Suppressor macrophage (primary cell): ENCODE data around the gene COX7A2L.
"Not testable (repeated sequence)": the region's sequence is repeated elsewhere in the genome, so short reads cannot be mapped to it uniquely, and the experiment has no call there.

Experiments
- DNase-seq, 4 experiments: peaks; one replicate each; pipeline ENCODE4 v3.0.0-alpha.2; 2020 to 2022

Gene COX7A2L

DNA sequence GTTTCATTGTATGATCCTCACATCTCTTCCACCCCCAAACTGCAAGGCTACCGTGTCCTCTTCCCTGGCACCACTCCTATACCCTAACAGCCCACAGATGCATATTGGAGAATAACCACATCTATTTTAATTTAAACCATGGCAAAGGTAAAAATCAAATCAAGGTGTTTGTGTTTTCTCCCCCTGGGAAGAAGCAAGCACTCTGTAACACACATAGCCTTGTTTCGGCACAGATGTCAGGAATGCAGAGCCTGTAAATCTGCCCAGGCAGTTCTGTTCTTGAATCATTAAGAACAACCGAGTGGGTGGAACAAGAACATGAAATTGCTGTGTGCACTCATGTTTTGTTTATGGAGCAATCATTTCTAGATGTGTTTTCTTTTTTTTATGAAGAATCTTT, 6.8 kb upstream of the COX7A2L start:
- DNase-seq, result peak in 3 of 4 experiments; percentile 8 to 37 (median 34)

DNA sequence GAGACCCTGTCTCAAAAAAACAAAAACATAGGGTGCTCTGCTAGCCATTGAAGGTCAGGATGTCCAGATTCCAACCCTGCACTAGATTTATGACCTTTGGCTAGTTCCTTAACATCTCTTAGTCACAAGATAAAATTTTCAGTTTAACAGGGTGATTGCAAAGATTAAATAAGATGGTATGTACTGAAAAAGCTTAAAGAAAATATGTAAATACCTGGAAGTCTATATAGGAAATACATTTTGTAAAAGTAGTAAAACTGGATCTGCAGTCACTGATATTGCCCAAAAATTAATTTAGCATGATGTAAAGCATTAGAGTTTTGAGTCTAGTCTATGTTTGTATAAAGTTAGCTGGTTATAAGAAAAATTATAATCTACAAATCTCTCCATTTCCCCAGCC, 5.4 kb upstream of the COX7A2L start:
- DNase-seq, result no peak

DNA sequence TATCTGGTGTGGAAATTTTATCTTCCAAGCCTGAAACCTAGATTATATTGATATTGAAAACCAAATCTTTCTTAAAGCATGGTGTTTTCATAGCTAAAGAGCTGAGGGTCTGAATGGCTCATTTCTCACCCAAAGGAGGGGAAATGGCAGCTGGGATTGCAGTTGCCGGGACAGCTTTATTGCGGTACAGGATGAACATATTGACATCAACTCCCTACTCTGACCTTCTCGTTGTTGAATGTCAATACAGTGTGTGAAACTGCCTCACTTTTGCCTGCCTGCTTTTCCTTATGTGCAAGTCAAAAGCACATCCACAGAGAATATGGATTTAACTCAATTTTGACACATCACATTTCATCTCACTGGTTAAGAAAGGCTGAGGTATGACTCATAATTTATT, 3.6 kb upstream of the COX7A2L start:
- no peak for DNase-seq

DNA sequence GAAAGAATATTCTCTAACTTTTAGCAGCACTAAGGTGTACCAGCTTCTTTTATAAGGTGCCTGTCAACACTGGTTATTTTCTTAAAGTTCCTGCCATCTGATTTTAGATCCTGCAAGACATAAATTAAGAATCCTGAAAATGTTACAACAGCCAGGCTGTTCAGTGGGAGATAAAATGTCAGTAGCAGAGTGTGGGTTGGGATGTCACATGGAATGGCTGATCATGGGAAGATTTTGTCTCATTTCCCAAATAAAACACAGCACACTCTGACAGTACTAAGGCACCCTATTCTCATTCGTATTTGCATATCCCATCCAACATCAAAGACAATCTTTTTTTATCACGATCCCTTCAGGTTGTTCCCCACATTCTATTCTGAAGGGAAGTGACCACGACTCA, 2.4 kb upstream of the COX7A2L start:
- no peak for DNase-seq

DNA sequence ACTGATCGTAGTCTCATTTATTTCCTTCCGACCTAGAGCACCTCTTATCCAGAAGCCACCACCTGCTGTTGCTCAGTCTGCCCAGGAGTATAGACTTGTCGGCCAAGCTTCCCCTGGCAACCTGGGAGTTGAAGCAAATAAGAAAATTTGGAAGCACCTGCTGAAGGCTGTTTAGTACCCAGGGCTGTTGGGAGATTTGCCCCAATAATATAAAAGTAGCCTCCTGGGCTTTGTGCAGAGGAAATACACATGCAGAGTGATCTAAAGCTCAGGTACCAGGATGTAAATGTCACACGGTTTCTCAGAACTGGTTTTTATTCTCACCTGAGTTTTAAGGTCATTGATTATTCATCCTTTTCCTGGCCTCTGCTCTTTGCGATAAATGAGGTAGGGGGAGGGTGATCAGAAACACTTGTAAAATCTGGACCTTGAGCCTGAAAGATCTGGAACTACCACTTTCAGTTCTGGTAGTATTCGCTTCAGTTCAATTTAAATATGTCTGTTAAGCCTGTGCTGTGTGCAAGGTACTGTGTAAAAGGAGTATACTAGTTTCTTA, 789 bp upstream of the COX7A2L start:
- no peak for DNase-seq

DNA sequence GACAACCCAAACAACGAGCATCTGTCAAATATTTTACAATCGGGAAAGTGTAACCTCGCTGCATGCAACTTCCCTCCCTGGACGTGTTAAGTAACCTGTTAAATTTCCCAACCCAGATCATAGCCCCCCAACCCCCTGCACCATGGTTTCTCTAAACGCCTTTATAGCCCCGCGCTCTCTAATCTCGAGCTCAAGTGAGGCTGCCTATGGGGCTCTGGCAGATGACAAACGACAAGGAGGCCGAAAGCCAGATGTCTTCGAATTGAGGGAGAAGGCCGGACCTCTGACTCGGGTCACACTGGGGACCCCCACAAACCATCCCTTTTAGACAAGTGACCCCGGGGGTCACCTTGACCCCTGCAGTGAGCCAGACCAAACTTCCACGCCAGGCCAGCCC, 526 bp downstream of the COX7A2L start:
- DNase-seq, result peak in 1 of 4 experiments; percentile 6

DNA sequence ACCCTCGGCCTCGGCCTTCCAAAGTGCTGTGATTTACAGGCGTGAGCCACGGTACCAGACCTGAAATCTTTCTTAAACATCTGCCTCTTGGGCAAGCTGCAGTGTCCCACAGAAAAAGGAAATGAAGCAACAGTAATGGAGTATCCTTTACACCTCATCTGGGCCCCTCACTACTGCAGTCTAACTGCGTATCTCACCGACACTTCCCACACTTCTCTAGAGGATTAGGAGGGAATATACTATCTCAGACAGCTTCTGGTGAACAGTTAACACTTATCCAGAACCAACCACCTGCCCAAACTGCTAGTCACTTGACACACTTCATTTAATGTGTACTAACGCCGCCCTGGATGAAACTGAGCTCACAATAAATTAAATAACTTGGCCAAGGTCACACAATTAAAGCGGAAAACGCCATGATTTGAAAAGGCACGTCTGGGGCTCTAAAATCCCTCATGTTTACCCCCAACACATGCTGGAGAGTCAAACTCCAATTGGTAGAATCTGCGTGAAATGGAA, 993 bp downstream of the COX7A2L start:
- peak; percentile 46 to 66 (median 56) for DNase-seq

DNA sequence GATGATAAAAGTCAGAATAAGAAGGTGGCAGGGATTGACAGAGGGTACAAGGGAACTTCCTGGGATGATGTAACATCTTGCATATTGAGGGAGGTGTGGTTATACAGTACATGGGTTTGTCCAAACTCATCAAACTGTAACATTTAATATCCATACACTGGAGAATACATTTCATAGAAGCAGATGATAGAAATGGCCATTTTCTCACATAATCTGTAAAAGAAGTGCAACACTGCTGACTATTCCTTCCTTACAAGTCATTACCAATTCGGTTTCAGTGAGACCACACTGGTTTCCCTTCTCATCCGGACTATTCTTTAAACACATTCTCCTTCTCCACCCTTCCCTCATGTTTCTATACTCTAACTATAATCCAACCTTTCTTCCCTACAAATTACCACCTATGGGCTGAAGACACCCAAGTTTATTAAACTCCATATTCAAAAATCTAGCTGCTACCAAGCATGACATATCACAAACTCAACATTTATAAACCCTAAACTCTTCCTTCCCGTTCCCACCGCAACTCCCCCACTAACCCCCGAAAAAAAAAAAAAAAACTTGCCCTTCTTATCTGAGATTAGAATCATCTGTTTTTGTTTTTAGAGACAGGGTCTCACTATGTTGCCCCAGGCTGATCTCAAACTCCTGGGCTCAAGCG, 1.6 kb downstream of the COX7A2L start:
- DNase-seq, result peak in 1 of 4 experiments; percentile 17

DNA sequence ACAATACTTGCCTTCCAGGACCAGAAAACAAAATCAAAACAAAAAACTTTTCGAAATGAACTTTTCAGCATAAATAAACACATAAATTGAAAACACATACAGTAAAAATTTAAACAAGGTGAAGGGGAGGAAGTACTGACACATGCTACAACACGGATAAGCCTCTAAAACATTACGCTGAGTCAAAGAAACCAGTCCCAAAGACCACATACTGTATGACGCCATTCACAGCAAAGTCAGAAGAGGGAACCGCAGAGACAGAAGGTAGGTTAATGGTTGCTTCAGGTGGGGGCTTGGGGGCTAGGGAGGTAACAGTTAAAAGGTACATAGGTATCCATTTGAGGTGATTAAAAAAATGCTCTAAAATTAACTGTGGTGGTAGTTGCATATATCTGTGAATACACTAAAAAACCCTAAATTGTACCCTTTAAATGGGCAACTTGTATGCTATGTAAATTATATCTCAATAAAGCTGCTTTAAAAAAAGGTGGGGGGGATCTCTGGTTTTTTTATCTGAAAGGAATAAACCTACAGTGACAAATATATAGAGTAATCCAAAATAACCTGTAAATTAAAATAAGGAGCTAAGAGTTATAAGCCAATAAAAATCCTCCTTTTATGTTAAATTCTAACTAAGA, 7.1 kb downstream of the COX7A2L start:
- DNase-seq, result no peak

DNA sequence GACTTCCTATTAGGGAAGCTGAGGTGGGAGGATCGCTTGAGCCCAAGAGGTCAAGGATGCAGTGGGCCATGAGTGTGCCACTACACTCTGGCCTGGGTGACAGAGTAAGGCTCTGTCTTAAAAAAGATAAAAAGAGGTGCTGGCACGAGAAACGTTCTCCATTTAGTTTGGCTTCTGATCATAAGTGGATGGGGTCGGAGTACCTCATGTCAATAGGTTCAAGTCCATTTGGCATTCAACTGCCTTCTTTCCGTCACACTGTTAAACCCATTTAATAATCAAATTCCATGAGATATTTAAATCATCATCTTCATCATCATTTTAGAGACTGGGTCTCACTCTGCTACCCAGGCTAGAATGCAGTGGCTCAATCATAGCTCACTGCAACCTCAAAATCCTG, 9.2 kb downstream of the COX7A2L start:
- DNase-seq, result no peak

DNA sequence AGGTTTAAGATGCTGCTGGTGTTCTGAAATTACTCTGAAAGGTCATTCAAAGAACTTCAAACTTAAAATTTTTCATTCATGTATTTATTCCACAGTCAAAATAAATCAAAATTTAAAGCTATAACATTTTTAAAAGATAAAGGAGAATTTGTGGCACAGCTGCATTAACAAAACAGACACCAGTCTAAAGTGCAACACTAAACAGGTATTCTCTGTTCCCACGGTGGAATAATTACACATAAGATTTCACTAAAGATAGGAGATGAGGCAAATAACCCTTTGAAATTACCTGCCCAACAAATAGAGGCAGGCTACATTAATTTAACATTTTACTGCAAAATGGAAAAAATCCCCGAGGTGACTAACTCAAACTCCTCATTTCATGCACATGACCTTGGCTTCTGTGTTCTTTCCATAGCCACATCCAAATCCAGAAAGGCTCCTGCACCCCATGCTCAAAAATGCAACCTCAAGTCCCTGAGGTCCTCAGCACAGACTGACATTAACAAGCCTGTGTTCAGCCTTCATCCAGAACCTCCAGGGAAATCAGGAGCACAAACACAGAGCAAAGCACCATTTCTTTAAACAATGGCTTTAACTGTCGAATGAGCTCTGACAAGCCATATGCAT, 10.5 kb downstream of the COX7A2L start:
- DNase-seq, result no peak

DNA sequence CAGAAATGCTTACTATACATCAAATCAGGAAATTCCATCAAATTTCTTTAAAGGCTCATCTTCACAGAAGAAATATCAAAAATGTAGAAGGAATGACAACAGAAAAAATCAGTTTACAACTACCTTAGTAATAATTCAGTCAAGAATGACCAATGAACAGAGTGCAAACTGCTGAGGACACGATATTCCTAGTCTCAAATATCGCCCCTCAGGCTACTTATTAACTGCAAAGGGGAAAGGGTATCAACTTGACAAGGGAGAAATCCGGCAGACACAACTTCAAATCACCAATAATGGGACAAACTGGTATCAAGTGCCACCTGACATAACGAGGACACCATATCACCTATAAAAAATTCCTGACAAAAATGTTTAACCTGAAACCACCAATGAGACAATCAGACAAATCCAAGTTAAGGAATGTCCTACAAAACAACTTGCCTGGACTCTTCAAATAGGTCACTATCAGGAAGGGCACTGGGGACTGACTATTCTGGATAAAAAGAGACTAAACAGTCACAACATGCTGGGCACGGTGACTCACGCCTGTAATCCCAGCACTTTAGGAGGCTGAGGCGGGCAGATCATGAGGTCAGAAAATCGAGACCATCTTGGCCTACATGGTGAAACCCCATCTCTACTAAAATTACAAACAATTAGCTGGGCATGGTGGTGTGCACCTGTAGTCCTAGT, 12.8 kb downstream of the COX7A2L start:
- no peak for DNase-seq

DNA sequence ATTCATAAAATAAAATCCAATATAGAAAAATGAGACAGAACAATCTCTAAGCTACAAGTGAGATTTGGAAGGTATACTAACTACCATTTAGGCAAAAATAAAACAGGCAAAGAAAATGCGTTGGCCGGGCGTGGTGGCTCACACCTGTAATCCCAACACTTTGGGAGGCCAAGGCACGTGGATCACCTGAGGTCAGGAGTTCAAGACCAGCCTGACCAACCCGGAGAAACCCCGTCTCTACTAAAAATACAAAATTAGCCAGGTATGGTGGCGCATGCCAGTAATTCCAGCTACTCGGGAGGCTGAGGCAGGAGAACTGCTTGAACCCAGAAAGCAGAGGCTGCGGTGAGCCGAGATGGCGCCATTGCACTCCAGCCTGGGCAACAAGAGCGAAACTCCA, 13.5 kb downstream of the COX7A2L start:
- DNase-seq, result not testable (repeated sequence)

DNA sequence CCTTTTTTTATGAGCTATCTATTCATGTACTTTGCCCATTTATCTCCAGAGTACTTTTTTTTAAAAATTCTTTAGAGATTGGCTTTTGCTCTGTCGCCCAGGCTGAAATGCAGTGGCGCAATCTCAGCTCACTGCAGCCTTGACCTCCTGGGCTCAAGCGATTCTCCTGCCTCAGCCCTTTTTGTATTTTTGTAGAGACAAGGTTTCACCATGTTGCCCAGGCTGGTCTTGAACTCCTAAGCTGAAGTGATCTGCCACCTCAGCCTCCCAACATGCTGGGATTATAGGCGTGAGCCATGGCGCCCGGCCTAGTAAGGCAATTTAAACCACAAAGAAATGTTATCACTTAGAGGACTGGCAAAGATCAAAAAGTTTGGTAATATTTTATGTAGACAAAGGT, 14.2 kb downstream of the COX7A2L start:
- DNase-seq, result not testable (repeated sequence)

DNA sequence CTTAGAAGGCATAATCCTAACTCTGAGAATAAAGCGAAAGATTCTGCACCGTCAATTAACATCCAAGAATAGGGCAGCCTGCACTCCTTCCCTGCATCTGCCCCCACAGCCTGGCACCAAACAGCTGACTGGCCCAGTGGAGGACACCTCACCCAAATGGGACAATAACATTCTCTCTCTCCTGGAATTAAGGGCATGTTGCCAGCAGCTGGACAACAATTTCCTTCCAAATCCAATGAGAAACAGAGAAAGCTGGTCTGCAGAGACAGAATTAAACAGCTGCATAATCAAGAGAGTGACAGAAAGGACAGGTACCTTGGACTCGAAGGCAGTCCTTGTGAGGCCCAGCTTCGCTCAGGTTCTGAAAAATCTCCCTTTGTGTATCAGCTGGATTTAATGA, 15.0 kb downstream of the COX7A2L start:
- DNase-seq, result no peak

DNA sequence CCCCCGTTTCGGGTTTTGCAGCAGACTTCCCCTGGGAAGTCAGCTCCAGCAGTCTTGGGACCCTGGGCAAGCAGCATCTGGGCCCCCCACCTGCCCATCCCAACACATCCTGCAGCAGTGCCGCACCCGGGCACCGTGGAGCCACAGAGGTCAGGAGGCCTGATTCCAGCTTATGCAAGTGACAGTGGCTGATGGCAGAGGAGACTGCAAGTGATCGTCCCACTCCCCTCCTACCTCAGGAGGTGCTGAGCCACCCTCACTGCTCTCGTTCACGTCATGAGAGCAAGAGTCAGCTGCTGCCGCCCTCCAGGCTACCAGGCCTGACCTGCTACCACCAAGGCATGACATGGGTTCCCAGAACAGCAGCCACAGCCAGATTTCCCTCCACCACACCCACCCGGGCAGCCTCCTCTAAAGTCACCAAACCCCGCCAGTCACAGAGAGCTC, 18.2 kb downstream of the COX7A2L start:
- peak in 3 of 4 experiments; percentile 17 to 42 (median 32) for DNase-seq

DNA sequence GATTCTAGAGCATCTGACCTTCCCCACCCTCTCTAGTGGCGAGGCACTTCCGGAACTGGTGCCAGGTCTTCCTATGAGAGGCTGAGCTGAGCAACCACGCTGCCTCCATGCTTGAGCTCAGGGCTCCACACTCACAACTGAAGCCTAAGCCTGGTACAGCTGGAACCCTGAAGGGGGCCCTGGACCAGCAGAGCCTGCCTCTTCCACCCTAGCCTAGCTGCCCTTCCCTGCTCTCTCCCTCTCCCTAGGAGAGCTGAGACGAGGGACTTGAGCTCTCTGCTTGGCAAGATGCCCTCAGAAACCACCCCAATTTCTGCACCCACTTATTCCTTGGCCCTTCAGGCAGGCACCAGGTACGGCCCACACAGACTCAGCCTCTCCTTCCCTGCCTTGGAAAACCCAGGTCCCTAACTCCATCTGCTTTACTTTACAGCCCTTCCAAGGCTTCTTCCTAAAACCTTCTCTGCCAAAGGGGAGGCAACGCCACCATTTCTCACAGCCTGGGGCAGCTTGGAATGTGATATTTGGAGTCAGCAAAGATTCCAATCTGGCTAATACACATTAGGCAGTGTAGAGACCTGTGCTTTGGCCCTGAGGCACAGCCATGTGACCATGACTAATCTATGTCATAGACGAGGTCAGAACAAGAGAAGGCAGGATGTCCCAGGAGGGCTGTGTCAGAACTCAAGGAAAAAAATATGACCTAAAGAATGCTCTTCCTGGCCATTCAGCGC, 18.8 kb downstream of the COX7A2L start:
- DNase-seq, result peak; percentile 32 to 66 (median 59)

DNA sequence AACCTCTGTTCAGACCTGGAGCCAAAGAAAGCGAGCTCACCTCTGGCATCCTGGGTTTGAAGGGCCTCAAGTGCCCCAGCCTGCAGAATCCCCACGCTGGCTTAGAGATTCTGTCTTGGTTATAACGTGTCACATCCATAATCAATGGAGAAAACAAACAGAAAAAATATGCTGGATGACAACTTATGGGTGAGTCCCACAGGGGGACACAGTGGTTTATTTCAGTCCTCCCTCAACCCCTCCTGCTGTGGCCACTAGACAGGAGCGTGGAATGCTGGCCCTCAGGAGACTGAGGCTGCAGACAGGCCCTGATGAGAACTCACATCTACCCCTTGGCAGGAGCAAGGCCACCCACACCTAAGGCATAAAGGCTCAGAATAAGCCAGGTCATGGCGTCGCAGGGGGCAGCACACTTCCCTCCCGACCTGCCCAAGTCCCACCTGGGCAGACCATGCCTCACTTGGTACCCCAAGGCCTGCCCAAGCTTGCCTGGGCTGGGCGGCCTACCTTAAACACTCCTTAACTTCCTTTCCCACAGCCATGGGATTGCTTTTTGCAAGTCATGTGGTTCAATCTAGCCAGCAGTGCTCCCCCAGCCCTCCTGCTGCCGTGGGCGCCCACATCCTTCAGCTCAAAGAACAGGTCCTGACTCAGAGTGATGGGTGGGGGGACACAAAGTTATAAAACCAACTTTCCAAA, 19.9 kb downstream of the COX7A2L start:
- no peak for DNase-seq

DNA sequence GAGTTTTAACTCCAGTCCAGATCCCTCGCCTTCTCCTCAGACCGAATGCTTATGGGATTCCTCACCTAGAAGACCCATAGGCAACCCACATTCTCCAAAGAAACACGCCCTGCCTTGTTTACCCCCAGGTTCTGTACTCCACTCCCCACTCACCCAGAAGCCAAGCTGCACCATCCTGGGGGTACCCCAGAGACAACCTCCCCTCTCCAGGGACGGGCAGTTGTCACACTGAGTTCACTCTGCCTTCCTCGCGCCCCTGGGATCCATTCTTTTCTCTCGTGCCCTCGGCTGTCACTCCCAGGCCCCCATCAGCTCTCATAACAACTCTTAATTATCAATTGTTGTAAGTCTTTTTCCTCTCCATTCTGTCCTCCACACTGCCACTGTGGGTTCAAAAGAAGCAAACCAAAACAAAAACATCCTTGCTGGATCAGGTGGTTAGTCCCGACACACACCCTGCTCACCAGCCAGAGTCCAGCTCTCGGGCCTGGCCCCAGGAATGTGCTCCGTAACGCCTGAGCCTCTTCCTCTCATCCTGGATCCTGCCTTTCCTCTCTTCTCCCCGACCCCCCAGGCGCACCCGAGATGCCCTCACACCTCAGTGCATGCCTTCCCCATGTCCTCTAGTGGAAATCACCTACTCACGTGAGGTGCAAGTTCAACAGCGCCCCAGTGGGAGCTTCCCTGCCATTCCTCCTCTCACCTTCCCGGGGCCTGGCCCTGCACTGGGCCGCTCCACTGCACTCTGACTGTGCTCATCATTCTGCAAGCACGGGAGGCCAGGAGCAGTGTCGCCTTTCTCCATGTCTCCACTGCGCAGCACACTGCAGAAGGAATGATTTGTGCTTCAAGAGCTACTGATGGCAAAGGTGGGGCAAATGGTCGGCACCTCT, 20.7 kb downstream of the COX7A2L start:
- no peak for DNase-seq

DNA sequence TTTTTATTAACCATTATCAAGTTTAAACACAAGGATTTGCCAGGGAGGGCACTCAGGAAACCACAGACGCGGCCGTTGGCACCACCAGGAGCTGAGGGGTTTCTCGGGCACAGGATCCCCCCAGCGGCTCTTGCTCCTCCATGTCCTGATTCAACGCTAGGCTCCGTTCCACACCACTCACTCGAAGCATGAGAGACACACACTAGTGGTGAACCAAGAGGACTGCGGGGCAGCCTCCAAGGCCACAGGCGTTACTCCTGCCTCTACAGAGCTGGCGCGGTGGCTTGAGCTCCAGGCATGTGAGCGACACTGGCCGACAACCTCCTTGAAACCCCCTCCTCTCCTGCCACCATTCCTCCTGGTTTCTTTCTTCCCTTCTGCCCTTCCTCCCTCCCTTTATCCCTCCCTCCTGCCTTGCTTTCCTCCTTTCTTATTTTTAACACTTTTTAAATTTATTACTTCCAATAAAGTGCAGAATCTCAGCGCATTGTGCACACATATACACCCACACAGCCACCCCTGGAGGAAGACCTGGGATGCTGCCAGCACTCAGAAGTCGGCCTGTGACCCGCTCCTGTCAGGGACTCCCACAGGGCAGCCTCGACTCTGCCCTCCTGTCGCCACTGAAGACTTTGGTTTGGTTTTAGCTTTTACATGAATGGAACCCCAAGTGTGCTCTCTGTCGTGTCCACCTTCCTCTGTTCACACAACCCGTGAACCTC, 21.7 kb downstream of the COX7A2L start:
- DNase-seq, result no peak
